Trophoblast cell (in vitro differentiated cells and primary cell): ENCODE data around the gene EPHX1.

Experiments used
- DNase-seq, 2 donors: peaks; one replicate each; pipeline ENCODE4 v3.0.0-alpha.2; 2016
- H2AFZ ChIP-seq: 2 replicates; pipeline ENCODE4 v1.6.1; 2013; ENCODE audit warnings: low read length, moderate library complexity, mild to moderate bottlenecking; ENCODE audit not compliant: insufficient read depth, poor library complexity
- H2AK5ac ChIP-seq: 2 replicates; pipeline ENCODE4 v1.6.1; 2013; ENCODE audit warnings: mild to moderate bottlenecking, low read length
- H2BK120ac ChIP-seq: 2 replicates; pipeline ENCODE4 v1.6.1; 2013; ENCODE audit warnings: low read length, mild to moderate bottlenecking, moderate library complexity; ENCODE audit not compliant: insufficient read depth, poor library complexity
- H2BK12ac ChIP-seq: 2 replicates; pipeline ENCODE4 v1.6.1; 2013; ENCODE audit warnings: mild to moderate bottlenecking, low read length, moderate library complexity
- H2BK5ac ChIP-seq: 2 replicates; pipeline ENCODE4 v1.6.1; 2013; ENCODE audit warnings: low read length, low read depth, moderate library complexity, mild to moderate bottlenecking; ENCODE audit not compliant: poor library complexity
- H3K14ac ChIP-seq: 2 replicates; pipeline ENCODE4 v1.6.1; 2013; ENCODE audit warnings: mild to moderate bottlenecking, low read length
- H3K18ac ChIP-seq: 2 replicates; pipeline ENCODE4 v1.6.1; 2013; ENCODE audit warnings: mild to moderate bottlenecking, low read length
- H3K23ac ChIP-seq: 2 replicates; pipeline ENCODE4 v1.6.1; 2013; ENCODE audit warnings: low read length
- H3K27ac ChIP-seq: 2 replicates; pipeline ENCODE4 v1.5.1; 2013; ENCODE audit warnings: low read depth, mild to moderate bottlenecking, inconsistent platforms, low read length, moderate library complexity
- H3K27me3 ChIP-seq: 2 replicates; pipeline ENCODE4 v1.6.1; 2013; ENCODE audit warnings: inconsistent platforms, mild to moderate bottlenecking, low read length, moderate library complexity; ENCODE audit not compliant: insufficient read depth
- H3K36me3 ChIP-seq, 2 experiments: 1 replicate in 1 of 2; 2 replicates in 1 of 2; pipeline ENCODE4 v1.6.1; 2013; ENCODE audit warnings: low read length in 2 of 2, mild to moderate bottlenecking in 2 of 2, moderate library complexity in 1 of 2; ENCODE audit not compliant: insufficient read depth in 2 of 2, control insufficient read depth in 1 of 2
- H3K4ac ChIP-seq: 2 replicates; pipeline ENCODE4 v1.6.1; 2013; ENCODE audit warnings: low read depth, mild to moderate bottlenecking, low read length, moderate library complexity
- H3K4me1 ChIP-seq, 2 experiments: 1 replicate in 1 of 2; 2 replicates in 1 of 2; pipeline ENCODE4 v1.6.1; 2013; ENCODE audit warnings: low read length in 2 of 2, mild to moderate bottlenecking in 2 of 2, moderate library complexity in 1 of 2; ENCODE audit not compliant: insufficient read depth in 2 of 2, control insufficient read depth in 1 of 2
- H3K4me2 ChIP-seq: 2 replicates; pipeline ENCODE4 v1.6.1; 2013; ENCODE audit warnings: inconsistent platforms, mild to moderate bottlenecking, low read length, moderate library complexity
- H3K4me3 ChIP-seq: 2 replicates; pipeline ENCODE4 v1.5.1; 2013; ENCODE audit warnings: mild to moderate bottlenecking, low read depth, low read length, inconsistent platforms
- H3K79me1 ChIP-seq: one replicate; pipeline ENCODE4 v1.6.1; 2013; ENCODE audit warnings: low read length
- H3K79me2 ChIP-seq: 2 replicates; pipeline ENCODE4 v1.6.1; 2013; ENCODE audit warnings: low read length, mild to moderate bottlenecking; ENCODE audit not compliant: control insufficient read depth, insufficient read depth, poor library complexity
- H3K9ac ChIP-seq: 2 replicates; pipeline ENCODE4 v1.6.1; 2013; ENCODE audit warnings: mild to moderate bottlenecking, low read length
- H3K9me3 ChIP-seq: 2 replicates; pipeline ENCODE4 v1.6.1; 2013; ENCODE audit warnings: low read depth, mild to moderate bottlenecking, control low read depth, inconsistent platforms, low read length; ENCODE audit not compliant: insufficient read depth
- H4K12ac ChIP-seq: 2 replicates; pipeline ENCODE4 v1.6.1; 2013; ENCODE audit warnings: low read depth, mild to moderate bottlenecking, low read length, moderate library complexity
- H4K8ac ChIP-seq: 2 replicates; pipeline ENCODE4 v1.6.1; 2013; ENCODE audit warnings: low read depth, mild to moderate bottlenecking, low read length, moderate library complexity
- H4K91ac ChIP-seq: one replicate; pipeline ENCODE4 v1.6.1; 2013; ENCODE audit warnings: low read depth, mild to moderate bottlenecking, low read length, moderate library complexity
- WGBS: extraction: QIAGEN DNeasy Blood & Tissue Kit; methylation state at CpG from one replicate; pipeline ENCODE4 v1.1.7; 2013; ENCODE audit warnings: missing lambda C conversion rate; ENCODE audit not compliant: insufficient read length, insufficient coverage; ENCODE audit errors: extremely low coverage; 5-methylcytosine and 5-hydroxymethylcytosine counted together

Gene EPHX1

GRCh38 chr1:225872075-225872430, 62.1 kb downstream of the EPHX1 start:
- Histone ChIP-seq H2AK5ac (no peak overlapping the region), H3K4me3 (no peak overlapping the region), H3K9ac (no peak overlapping the region), H3K4ac (no peak overlapping the region), H3K27ac (no peak overlapping the region), H3K4me1 (peaks cover 16 to 19% of the 10 kb centered on the region in 2 experiments), H3K9me3 (peaks cover 1% of the 10 kb centered on the region), H4K91ac (no peak overlapping the region), H2BK5ac (no peak overlapping the region), H3K79me2 (peaks cover 2% of the 10 kb centered on the region), H2AFZ (no peak overlapping the region), H3K27me3 (no peaks in the 10 kb centered on the region), H2BK12ac (no peak overlapping the region), H3K23ac (no peak overlapping the region), H4K12ac (no peak overlapping the region), H3K36me3 (peaks cover 17 to 24% of the 10 kb centered on the region in 2 experiments), H3K79me1 (peaks cover 7% of the 10 kb centered on the region), H2BK120ac (no peak overlapping the region), H3K14ac (no peak overlapping the region), H3K4me2 (no peak overlapping the region), H4K8ac (no peak overlapping the region), H3K18ac (no peak overlapping the region)
- no peak for DNase-seq
- no CpG with 5 or more reads among the region's 3 CpGs for WGBS

GRCh38 chr1:225873281-225873850, 63.4 kb downstream of the EPHX1 start:
- Histone ChIP-seq H3K27me3 (no peaks in the 10 kb centered on the region), H3K14ac (no peak overlapping the region), H4K12ac (no peak overlapping the region), H3K4me3 (no peak overlapping the region), H2BK5ac (no peak overlapping the region), H3K9me3 (peaks cover 1% of the 10 kb centered on the region), H2AK5ac (no peak overlapping the region), H3K79me1 (peaks cover 7% of the 10 kb centered on the region), H4K91ac (no peak overlapping the region), H3K9ac (no peak overlapping the region), H3K23ac (no peak overlapping the region), H3K4me2 (no peak overlapping the region), H3K4ac (no peak overlapping the region), H2BK120ac (no peak overlapping the region), H3K27ac (no peak overlapping the region), H4K8ac (no peak overlapping the region), H3K4me1 (peaks cover 19% of the 10 kb centered on the region in 2 experiments), H2AFZ (no peak overlapping the region), H3K18ac (no peak overlapping the region), H3K36me3 (peaks cover 17 to 19% of the 10 kb centered on the region in 2 experiments), H2BK12ac (no peak overlapping the region), H3K79me2 (peaks cover 2% of the 10 kb centered on the region)
- WGBS = no CpG with 5 or more reads among the region's 10 CpGs
- DNase-seq = no peak

GRCh38 chr1:225874431-225874830, 64.5 kb downstream of the EPHX1 start:
- WGBS = no CpG with 5 or more reads among the region's 11 CpGs
- Histone ChIP-seq H3K4me2 (no peak overlapping the region), H3K14ac (peak overlapping the region; percentile 38), H3K79me1 (peaks cover 7% of the 10 kb centered on the region), H3K4me1 (peaks cover 19 to 20% of the 10 kb centered on the region in 2 experiments), H3K27me3 (no peaks in the 10 kb centered on the region), H4K8ac (no peak overlapping the region), H2AFZ (no peak overlapping the region), H2BK5ac (no peak overlapping the region), H3K23ac (no peak overlapping the region), H3K18ac (peak overlapping the region; percentile 48), H3K9ac (no peak overlapping the region), H3K9me3 (peaks cover 1% of the 10 kb centered on the region), H2BK12ac (peak overlapping the region; percentile 19), H3K79me2 (peaks cover 2% of the 10 kb centered on the region), H3K36me3 (peaks cover 12 to 19% of the 10 kb centered on the region in 2 experiments), H2BK120ac (peak overlapping the region; percentile 61), H4K91ac (no peak overlapping the region), H4K12ac (no peak overlapping the region), H3K4me3 (no peak overlapping the region), H3K4ac (no peak overlapping the region), H2AK5ac (peak overlapping the region; percentile 59), H3K27ac (peak overlapping the region; percentile 4)
- no peak for DNase-seq

- H3K18ac ChIP-seq = no peak overlapping the region
- no peak overlapping the region for H2AK5ac ChIP-seq
- no peak overlapping the region for H4K12ac ChIP-seq
- no peaks in the 10 kb centered on the region for H3K27me3 ChIP-seq
- no peak overlapping the region for H4K8ac ChIP-seq
- no peak overlapping the region for H3K4me3 ChIP-seq
- H2BK12ac ChIP-seq = no peak overlapping the region
- H3K9me3 ChIP-seq = peaks cover 1% of the 10 kb centered on the region
- no peak overlapping the region for H2AFZ ChIP-seq
- no peak overlapping the region for H3K23ac ChIP-seq
- H3K79me2 ChIP-seq = peaks cover 2% of the 10 kb centered on the region
- H3K79me1 ChIP-seq = peaks cover 7% of the 10 kb centered on the region
- no CpG with 5 or more reads among the region's 12 CpGs for WGBS
- H2BK5ac ChIP-seq = peak overlapping the region; percentile 53
- H3K4me1 ChIP-seq = peaks cover 19 to 21% of the 10 kb centered on the region in 2 experiments
- peaks cover 9 to 17% of the 10 kb centered on the region in 2 experiments for H3K36me3 ChIP-seq
- H3K4ac ChIP-seq = no peak overlapping the region
- peak overlapping the region; percentile 38 for H3K4me2 ChIP-seq
- peak overlapping the region; percentile 89 for H3K27ac ChIP-seq
- no peak overlapping the region for H3K9ac ChIP-seq
- peak; percentile 88 to 91 for DNase-seq
- H2BK120ac ChIP-seq = no peak overlapping the region
- peak overlapping the region; percentile 19 for H3K14ac ChIP-seq
- H4K91ac ChIP-seq = peak overlapping the region; percentile 49
Observed at GRCh38 chr1:225875044-225875815, 65.3 kb downstream of the EPHX1 start.
